Amniotic epithelial cell (primary cell): ENCODE results near the gene HGS.

ENCODE experiments used
- DNase-seq: peaks from one replicate; pipeline ENCODE4 v3.0.0-alpha.2; 2010; ENCODE audit warnings: low read depth

The HGS gene

DNA sequence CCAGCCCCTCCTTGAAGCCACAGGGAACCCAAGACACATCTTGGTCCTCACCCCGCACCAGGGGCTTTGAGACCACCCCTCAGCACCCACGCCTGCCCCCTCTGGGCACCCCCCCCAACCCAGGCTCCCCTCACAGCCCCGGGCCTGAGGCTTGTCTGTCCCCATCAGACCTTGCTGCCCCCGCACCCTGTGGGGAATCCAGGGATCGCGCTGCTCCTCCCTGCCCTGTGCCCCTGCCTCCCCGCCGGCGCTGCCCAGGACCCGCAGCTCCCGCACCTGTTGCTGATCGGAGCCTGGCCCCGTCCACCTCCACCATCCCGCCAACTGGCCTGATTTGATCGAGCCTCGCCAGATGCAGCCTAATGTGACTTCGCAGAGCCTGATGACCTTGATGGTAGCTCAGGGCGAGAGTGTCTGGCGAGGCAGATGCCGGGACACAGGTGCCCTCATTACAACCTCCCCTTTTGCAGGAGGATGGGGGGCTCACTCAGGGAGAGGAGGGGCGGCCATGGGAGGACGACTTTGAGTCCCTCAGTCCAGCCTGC lies 57.3 kb downstream of the HGS start:
- DNase-seq: no peak

DNA sequence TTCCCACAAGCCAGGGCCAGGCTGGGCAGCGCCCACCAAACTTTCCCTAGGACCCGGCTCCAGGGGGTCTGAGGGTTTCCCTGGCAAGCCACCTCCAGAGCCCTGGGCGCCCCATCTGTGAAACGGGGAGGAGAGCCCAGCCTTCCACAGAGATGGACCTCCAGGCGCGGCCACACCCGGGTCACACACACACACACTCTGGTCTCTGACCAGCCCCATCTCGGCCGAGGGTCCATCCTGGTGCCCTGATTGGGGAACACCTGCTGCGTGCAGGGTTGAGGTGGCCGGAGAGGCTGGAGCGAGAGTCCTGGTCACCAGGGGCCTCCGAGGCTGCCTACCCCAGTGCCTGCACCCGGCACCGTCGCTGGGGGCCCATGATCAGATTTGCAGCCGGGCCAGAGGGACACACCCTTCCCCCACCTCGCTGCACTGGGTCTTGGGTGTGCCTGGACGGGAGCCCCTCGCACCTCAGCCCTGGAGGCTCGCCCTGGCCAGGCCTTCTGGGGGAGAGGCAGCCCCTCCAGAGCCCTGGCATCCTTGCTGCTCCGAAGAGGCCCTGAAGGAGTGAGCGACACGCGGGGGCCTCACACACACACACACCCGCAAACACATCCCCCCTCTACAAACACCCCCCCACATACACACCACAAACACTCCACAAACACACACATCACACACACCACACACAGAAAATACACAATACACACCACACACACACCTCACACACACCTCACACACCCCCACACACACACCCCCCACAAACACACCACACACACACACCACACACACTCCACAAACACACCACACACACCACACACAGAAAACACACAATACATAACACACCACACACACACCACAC lies 58.0 kb downstream of the HGS start:
- peak; percentile 12 for DNase-seq
